GM23338 (cell line): Measurements from ENCODE around the gene SYT9. TPM values are rescaled to one million over a fixed set of nuclear protein-coding genes. Genes with fewer than 3 reads are reported as not detected.

Experiments used
- ATAC-seq: fragments of 200-7000 bp; cut with Tn5 transposase; 3 replicates; pipeline ENCODE4 v1.9.1; 2020
- DNase-seq: peaks from one replicate; pipeline ENCODE4 v3.0.0-alpha.2; 2015; ENCODE audit warnings: low spot score
- H2AFZ ChIP-seq: fragments of 200-600 bp; sonication (generic); 2 replicates; pipeline ENCODE4 v1.8.0; 2016; ENCODE audit warnings: antibody characterized with exemption, mild to moderate bottlenecking, moderate library complexity
- H3F3A ChIP-seq: fragments of 200-600 bp; sonication (generic); replicated peaks from 2 replicates; pipeline ENCODE4 v1.8.0; 2017; ENCODE audit warnings: antibody characterized with exemption, mixed run types, low read depth
- H3K27ac ChIP-seq: fragments of 200-600 bp; sonication (generic); 2 replicates; pipeline ENCODE4 v1.6.1; 2016; ENCODE audit warnings: low read depth
- H3K27me3 ChIP-seq: fragments of 200-600 bp; sonication (generic); 2 replicates; pipeline ENCODE4 v1.8.0; 2016; ENCODE audit warnings: mild to moderate bottlenecking, mixed run types, moderate library complexity; ENCODE audit not compliant: insufficient read depth
- H3K36me3 ChIP-seq: fragments of 200-600 bp; sonication (generic); 2 replicates; pipeline ENCODE4 v1.8.0; 2016; ENCODE audit warnings: mild to moderate bottlenecking; ENCODE audit not compliant: insufficient read depth
- H3K4me1 ChIP-seq: fragments of 200-600 bp; sonication (generic); 2 replicates; pipeline ENCODE4 v1.8.0; 2016; ENCODE audit warnings: mild to moderate bottlenecking, moderate library complexity; ENCODE audit not compliant: insufficient read depth
- H3K4me2 ChIP-seq: fragments of 200-600 bp; sonication (generic); 2 replicates; pipeline ENCODE4 v1.7.1; 2017; ENCODE audit warnings: mixed run types
- H3K4me3 ChIP-seq: fragments of 200-600 bp; sonication (generic); 2 replicates; pipeline ENCODE4 v1.6.1; 2016; ENCODE audit warnings: mixed run types
- H3K79me2 ChIP-seq: fragments of 200-600 bp; sonication (generic); replicated peaks from 2 replicates; pipeline ENCODE4 v1.8.0; 2017; ENCODE audit warnings: mild to moderate bottlenecking; ENCODE audit not compliant: insufficient read depth
- H3K9me2 ChIP-seq: fragments of 200-600 bp; sonication (generic); 2 replicates; pipeline ENCODE4 v1.8.0; 2017; ENCODE audit not compliant: insufficient read depth
- H4K20me1 ChIP-seq: fragments of 200-600 bp; sonication (generic); replicated peaks from 2 replicates; pipeline ENCODE4 v1.8.0; 2017; ENCODE audit warnings: mild to moderate bottlenecking; ENCODE audit not compliant: insufficient read depth
- H3K27ac Mint-ChIP-seq: 2 replicates; pipeline ENCODE4 v1.8.0; 2020; ENCODE audit warnings: inconsistent platforms, mild to moderate bottlenecking, moderate library complexity, mixed read lengths
- H3K27me3 Mint-ChIP-seq: 3 replicates; pipeline ENCODE4 v1.8.0; 2022; ENCODE audit warnings: low read depth, mild to moderate bottlenecking, moderate library complexity, mixed read lengths, inconsistent platforms; ENCODE audit not compliant: insufficient read depth, poor library complexity
- H3K36me3 Mint-ChIP-seq: 3 replicates; pipeline ENCODE4 v1.8.0; 2021; ENCODE audit warnings: low read depth, mild to moderate bottlenecking, inconsistent platforms, moderate library complexity, mixed read lengths
- H3K4me1 Mint-ChIP-seq: 3 replicates; pipeline ENCODE4 v1.8.0; 2020; ENCODE audit warnings: mild to moderate bottlenecking, inconsistent platforms, mixed read lengths
- H3K4me3 Mint-ChIP-seq: 3 replicates; pipeline ENCODE4 v1.8.0; 2021; ENCODE audit warnings: moderate library complexity, mild to moderate bottlenecking, inconsistent platforms, mixed read lengths
- H3K9me3 Mint-ChIP-seq: 3 replicates; pipeline ENCODE4 v1.8.0; 2020; ENCODE audit warnings: moderate library complexity, mild to moderate bottlenecking, inconsistent platforms, mixed read lengths
- CREB1 ChIP-seq: fragments of 250-450 bp; sonication (Bioruptor Pico); IDR thresholded peaks from 2 replicates; pipeline ENCODE4 v1.5.0; 2020; ENCODE audit warnings: low read depth, mild to moderate bottlenecking, moderate library complexity
- CTCF ChIP-seq, 2 experiments: fragments of 200-600 bp in 1 of 2; sonication (generic) in 1 of 2; conservative IDR thresholded peaks; 2 replicates each; pipeline versions ENCODE4 v1.5.1 to v1.6.1; 2016 to 2017; ENCODE audit warnings: antibody characterized with exemption in 2 of 2, low read depth in 2 of 2, mild to moderate bottlenecking in 2 of 2, moderate library complexity in 1 of 2
- EZH2phosphoT487 ChIP-seq: fragments of 200-600 bp; sonication (generic); IDR thresholded peaks from one replicate; pipeline ENCODE4 v1.8.1; 2018; ENCODE audit warnings: antibody characterized with exemption; ENCODE audit not compliant: unreplicated experiment
- JUNB ChIP-seq: IDR thresholded peaks from one replicate; pipeline ENCODE4 v1.6.1; 2016; ENCODE audit warnings: antibody characterized with exemption; ENCODE audit not compliant: unreplicated experiment
- POLR2AphosphoS5 ChIP-seq: IDR thresholded peaks from 2 replicates; pipeline ENCODE4 v1.6.1; 2016; ENCODE audit warnings: antibody characterized with exemption, low read depth
- REST ChIP-seq: IDR thresholded peaks from one replicate; pipeline ENCODE4 v1.6.1; 2018; ENCODE audit warnings: antibody characterized with exemption; ENCODE audit not compliant: unreplicated experiment
- STAT1 ChIP-seq: IDR thresholded peaks from one replicate; pipeline ENCODE4 v1.6.1; 2016; ENCODE audit warnings: antibody characterized with exemption; ENCODE audit not compliant: unreplicated experiment
- ZNF114 ChIP-seq: fragments of 250-450 bp; sonication (Bioruptor Pico); IDR thresholded peaks from 2 replicates; pipeline ENCODE4 v1.5.0; 2020; ENCODE audit warnings: mild to moderate bottlenecking, moderate library complexity
- ZNF331 ChIP-seq: fragments of 250-450 bp; sonication (Bioruptor Pico); IDR thresholded peaks from 2 replicates; pipeline ENCODE4 v1.5.0; 2020; ENCODE audit warnings: low read depth, mild to moderate bottlenecking, moderate library complexity
- polyA plus RNA-seq: library from polyadenylated mRNA; unstranded; fragments of >200 nt; fragmentation: Nextera tagmentation; extraction: Ambion mirVana; gene quantifications from 2 replicates; pipeline ENCODE4 v1.2.1, GENCODE V29; 2016
- total RNA-seq: library from RNA; depleted of rRNA; stranded (reverse); fragments of >200 nt; shearing (Covaris generic); gene quantifications from 2 replicates; pipeline ENCODE4 v1.2.3, GENCODE V29; 2014

SYT9 gene
- total and polyA plus RNA-seq, 2 experiments from 2014 or later = 0.91 to 2.4 TPM

- Histone ChIP-seq H3K9me2 (no peaks in the 10 kb centered on the region), H3K4me2 (no peak overlapping the region), H3K27me3 (peaks cover 16% of the 10 kb centered on the region), H4K20me1 (no peaks in the 10 kb centered on the region), H2AFZ (no peak overlapping the region), H3K4me1 (0 out of 2 replicates have a peak, but pooled peaks cover 8% of the 10 kb centered on the region), H3K27ac (no peak overlapping the region), H3K4me3 (no peak overlapping the region), H3K36me3 (no peaks in the 10 kb centered on the region), H3F3A (no peaks in the 10 kb centered on the region), H3K79me2 (no peaks in the 10 kb centered on the region)
- peaks cover 7% of the 10 kb centered on the region for H3K27me3 Mint-ChIP-seq
- no peaks in the 10 kb centered on the region for H3K36me3 Mint-ChIP-seq
- DNase-seq (no peak), ATAC-seq (no peak)
- H3K4me1 Mint-ChIP-seq = peaks cover 12% of the 10 kb centered on the region
- no peak overlapping the region for H3K27ac Mint-ChIP-seq
- no peaks in the 10 kb centered on the region for H3K9me3 Mint-ChIP-seq
- TF ChIP-seq POLR2AphosphoS5 (no peak), CREB1 (CRISPR knock-in tag) (no peak), JUNB (no peak), REST (no peak), EZH2phosphoT487 (no peak), ZNF114 (no peak)
- H3K4me3 Mint-ChIP-seq = no peak overlapping the region
These were observed 6.4 kb upstream of the SYT9 start for GRCh38 chr11:7245341-7245740.

- H3F3A ChIP-seq = no peaks in the 10 kb centered on the region
- no peak for TF ChIP-seq STAT1
- TF ChIP-seq ZNF331 (CRISPR knock-in tag) = no peak
- TF ChIP-seq CTCF (conservative IDR thresholded peaks at IDR 0.05; ENCODE audit: low read depth in 2 of 2) = no peak
- TF ChIP-seq JUNB = no peak
- H3K4me1 ChIP-seq = 0 out of 2 replicates have a peak, but pooled peaks cover 12% of the 10 kb centered on the region
- no peak overlapping the region for H2AFZ ChIP-seq
- H3K9me2 ChIP-seq = no peaks in the 10 kb centered on the region
- Mint-ChIP-seq H3K27ac (no peak overlapping the region), H3K36me3 (no peaks in the 10 kb centered on the region), H3K4me3 (no peak overlapping the region), H3K4me1 (peaks cover 10% of the 10 kb centered on the region), H3K9me3 (no peaks in the 10 kb centered on the region), H3K27me3 (peaks cover 15% of the 10 kb centered on the region)
- DNase-seq (no peak), ATAC-seq (no peak)
- no peaks in the 10 kb centered on the region for H3K79me2 ChIP-seq
- no peaks in the 10 kb centered on the region for H3K36me3 ChIP-seq
- H3K4me2 ChIP-seq = no peak overlapping the region
- H4K20me1 ChIP-seq = no peaks in the 10 kb centered on the region
- H3K4me3 ChIP-seq = no peak overlapping the region
- no peak overlapping the region for H3K27ac ChIP-seq
- H3K27me3 ChIP-seq = peaks cover 24% of the 10 kb centered on the region
These were observed 5.5 kb upstream of the SYT9 start for GRCh38 chr11:7246179-7246578.
